SU-DHL-6 (cell line): ENCODE results near the gene SDC3.

ENCODE experiments used
- H2AFZ ChIP-seq: fragments of 200-600 bp; sonication (generic); 2 replicates; pipeline ENCODE4 v1.6.1; 2014; ENCODE audit warnings: low read depth, mild to moderate bottlenecking, moderate library complexity, mixed read lengths, antibody characterized with exemption, low read length; ENCODE audit not compliant: severe bottlenecking
- H3F3A ChIP-seq: fragments of 200-600 bp; shearing (Covaris generic); 2 replicates; pipeline ENCODE4 v1.6.0; 2016; ENCODE audit warnings: antibody characterized with exemption, mild to moderate bottlenecking; ENCODE audit not compliant: insufficient read depth
- H3K27ac ChIP-seq: fragments of 200-600 bp; sonication (generic); 2 replicates; pipeline ENCODE4 v1.5.1; 2016; ENCODE audit warnings: low read depth, mild to moderate bottlenecking, low read length, moderate library complexity, mixed read lengths
- H3K27me3 ChIP-seq: fragments of 200-600 bp; sonication (generic), shearing (Covaris generic); 2 replicates; pipeline ENCODE4 v1.6.0; 2014; ENCODE audit warnings: mild to moderate bottlenecking, low read length
- H3K36me3 ChIP-seq: fragments of 200-600 bp; sonication (generic); 2 replicates; pipeline ENCODE4 v1.6.1; 2014; ENCODE audit warnings: mild to moderate bottlenecking, low read length, mixed read lengths
- H3K4me2 ChIP-seq: fragments of 300-600, 200-600 bp; shearing (Covaris generic), sonication (generic); 2 replicates; pipeline ENCODE4 v1.6.0; 2014; ENCODE audit warnings: low read length, low read depth, mild to moderate bottlenecking; ENCODE audit not compliant: poor library complexity, severe bottlenecking
- H3K4me3 ChIP-seq: fragments of 200-600 bp; sonication (generic); 2 replicates; pipeline ENCODE4 v1.5.1; 2014; ENCODE audit warnings: antibody characterized with exemption, low read length, mild to moderate bottlenecking, mixed read lengths; ENCODE audit not compliant: insufficient read depth, poor library complexity, severe bottlenecking
- H3K79me2 ChIP-seq: fragments of 200-600 bp; sonication (generic); 2 replicates; pipeline ENCODE4 v1.6.1; 2014; ENCODE audit warnings: mild to moderate bottlenecking, low read length, moderate library complexity; ENCODE audit not compliant: insufficient read depth
- H3K9ac ChIP-seq: fragments of 200-600 bp; sonication (generic); 2 replicates; pipeline ENCODE4 v1.7.0; 2014; ENCODE audit warnings: mild to moderate bottlenecking, low read length
- H3K9me2 ChIP-seq: fragments of 200-600 bp; sonication (generic); replicated peaks from 2 replicates; pipeline ENCODE4 v1.6.1; 2014; ENCODE audit warnings: low read length; ENCODE audit not compliant: insufficient read depth
- H3K9me3 ChIP-seq: fragments of 200-600 bp; sonication (generic); 2 replicates; pipeline ENCODE4 v1.6.1; 2014; ENCODE audit warnings: low read length, mixed read lengths; ENCODE audit not compliant: insufficient read depth
- H4K20me1 ChIP-seq: fragments of 200-600 bp; sonication (generic); 2 replicates; pipeline ENCODE4 v1.6.1; 2014; ENCODE audit warnings: low read depth, mild to moderate bottlenecking, antibody characterized with exemption, low read length, moderate library complexity, mixed read lengths
- EZH2phosphoT487 ChIP-seq: fragments of 200-600 bp; sonication (generic), shearing (Covaris generic); conservative IDR thresholded peaks from 2 replicates; pipeline ENCODE4 v1.6.1; 2018; ENCODE audit warnings: mild to moderate bottlenecking, antibody characterized with exemption, low read length, moderate library complexity, mixed read lengths
- TF ChIP-seq, protein P1 (sequence below): fragments of 200-600 bp; sonication (generic); IDR thresholded peaks from one replicate; pipeline ENCODE4 v1.5.1; 2017; ENCODE audit warnings: antibody characterized with exemption, mild to moderate bottlenecking, low read length, moderate library complexity; ENCODE audit not compliant: insufficient read depth, poor library complexity, severe bottlenecking

SDC3 gene

DNA sequence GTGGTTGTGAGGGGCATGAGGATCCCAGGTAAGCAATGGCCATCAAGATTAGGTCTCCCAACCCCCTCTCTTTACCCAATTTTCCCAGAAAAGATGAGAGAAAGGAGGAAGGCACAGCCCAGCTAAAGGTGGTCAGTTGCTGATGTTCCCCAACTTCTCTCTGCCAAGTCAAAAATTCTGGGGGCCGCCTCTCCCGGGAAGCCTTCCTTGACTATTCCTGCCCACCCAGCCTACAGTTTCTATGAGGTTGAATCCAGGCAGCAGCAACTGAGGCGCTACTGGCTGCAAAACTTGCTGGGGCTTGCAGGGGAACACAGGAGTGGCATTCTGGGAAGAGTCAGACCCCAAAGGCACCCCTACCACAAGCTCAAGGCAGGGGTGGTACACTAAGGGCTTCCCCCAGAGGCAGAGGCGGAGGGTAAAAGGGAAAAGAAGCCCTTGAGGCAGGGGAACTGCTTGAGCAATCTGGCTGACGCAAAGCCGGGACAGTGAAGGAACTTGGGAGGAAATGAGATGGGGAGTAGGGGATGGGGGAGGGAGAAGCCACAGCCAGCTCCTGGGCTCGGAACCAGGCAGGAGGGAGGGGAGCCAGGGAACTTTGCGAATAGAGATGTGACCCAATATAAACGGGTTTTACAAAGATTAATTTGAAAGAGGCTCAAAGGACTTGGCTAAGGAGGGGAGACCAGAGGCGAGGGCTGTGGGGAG lies 31.2 kb downstream of the SDC3 start:
- no peaks in the 10 kb centered on the region for H3F3A ChIP-seq
- no peaks in the 10 kb centered on the region for H3K9me2 ChIP-seq
- no peak overlapping the region for H3K4me3 ChIP-seq
- no peaks in the 10 kb centered on the region for H3K36me3 ChIP-seq
- H3K27ac ChIP-seq = no peak overlapping the region
- no peak overlapping the region for H3K9ac ChIP-seq
- no peak overlapping the region for H2AFZ ChIP-seq
- H3K27me3 ChIP-seq = no peaks in the 10 kb centered on the region
- no peaks in the 10 kb centered on the region for H4K20me1 ChIP-seq
- TF ChIP-seq, protein P1, sequence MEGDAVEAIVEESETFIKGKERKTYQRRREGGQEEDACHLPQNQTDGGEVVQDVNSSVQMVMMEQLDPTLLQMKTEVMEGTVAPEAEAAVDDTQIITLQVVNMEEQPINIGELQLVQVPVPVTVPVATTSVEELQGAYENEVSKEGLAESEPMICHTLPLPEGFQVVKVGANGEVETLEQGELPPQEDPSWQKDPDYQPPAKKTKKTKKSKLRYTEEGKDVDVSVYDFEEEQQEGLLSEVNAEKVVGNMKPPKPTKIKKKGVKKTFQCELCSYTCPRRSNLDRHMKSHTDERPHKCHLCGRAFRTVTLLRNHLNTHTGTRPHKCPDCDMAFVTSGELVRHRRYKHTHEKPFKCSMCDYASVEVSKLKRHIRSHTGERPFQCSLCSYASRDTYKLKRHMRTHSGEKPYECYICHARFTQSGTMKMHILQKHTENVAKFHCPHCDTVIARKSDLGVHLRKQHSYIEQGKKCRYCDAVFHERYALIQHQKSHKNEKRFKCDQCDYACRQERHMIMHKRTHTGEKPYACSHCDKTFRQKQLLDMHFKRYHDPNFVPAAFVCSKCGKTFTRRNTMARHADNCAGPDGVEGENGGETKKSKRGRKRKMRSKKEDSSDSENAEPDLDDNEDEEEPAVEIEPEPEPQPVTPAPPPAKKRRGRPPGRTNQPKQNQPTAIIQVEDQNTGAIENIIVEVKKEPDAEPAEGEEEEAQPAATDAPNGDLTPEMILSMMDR = no peak
- no peak for TF ChIP-seq EZH2phosphoT487
- no peak overlapping the region for H3K4me2 ChIP-seq
- no peaks in the 10 kb centered on the region for H3K79me2 ChIP-seq
- H3K9me3 ChIP-seq = no peaks in the 10 kb centered on the region

DNA sequence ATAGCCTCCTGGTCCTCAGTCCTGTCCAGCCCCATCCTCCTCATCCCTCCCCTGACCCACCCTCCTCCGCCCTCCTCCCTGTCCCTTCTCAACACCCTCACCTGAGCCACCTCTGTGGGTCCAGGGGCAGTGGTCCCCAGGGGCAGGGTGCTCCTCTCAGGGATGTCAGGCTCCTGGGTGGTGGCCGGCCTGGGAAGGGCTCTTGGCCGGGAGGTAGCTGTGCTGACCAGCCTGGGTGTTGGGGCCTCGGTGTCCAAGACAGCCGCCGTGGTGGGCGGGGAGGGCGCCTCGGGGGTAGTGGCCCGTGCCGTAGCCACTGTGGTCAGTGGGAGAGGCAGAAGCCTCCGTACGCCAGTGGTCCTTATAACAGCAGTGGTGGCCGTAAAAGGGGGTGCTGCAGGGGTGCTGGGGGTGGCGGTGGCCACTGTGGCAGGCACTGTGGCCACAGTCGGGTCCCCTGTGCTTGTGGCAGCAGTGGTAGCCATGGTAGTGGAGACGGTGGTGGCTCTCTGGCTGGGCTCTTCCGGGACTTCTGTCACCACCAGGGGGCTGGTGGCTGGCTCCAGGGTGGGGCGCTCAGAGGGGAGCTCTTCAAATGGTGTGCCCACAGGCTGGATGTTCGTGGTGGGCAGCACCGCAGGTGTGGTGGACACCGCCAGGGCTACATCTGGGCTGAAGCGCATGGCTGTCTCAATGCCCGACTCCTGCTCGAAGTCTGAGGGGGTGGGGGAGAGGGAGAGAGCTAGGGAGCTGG lies 31.9 kb downstream of the SDC3 start:
- Histone ChIP-seq H3K9me2 (no peaks in the 10 kb centered on the region), H3F3A (no peaks in the 10 kb centered on the region), H3K79me2 (no peaks in the 10 kb centered on the region), H3K9ac (no peak overlapping the region), H3K4me3 (no peak overlapping the region), H4K20me1 (no peaks in the 10 kb centered on the region), H2AFZ (no peak overlapping the region), H3K9me3 (no peaks in the 10 kb centered on the region), H3K4me2 (no peak overlapping the region), H3K27me3 (no peaks in the 10 kb centered on the region), H3K27ac (no peak overlapping the region), H3K36me3 (no peaks in the 10 kb centered on the region)
- no peak for TF ChIP-seq EZH2phosphoT487
- TF ChIP-seq, protein P1 = no peak

DNA sequence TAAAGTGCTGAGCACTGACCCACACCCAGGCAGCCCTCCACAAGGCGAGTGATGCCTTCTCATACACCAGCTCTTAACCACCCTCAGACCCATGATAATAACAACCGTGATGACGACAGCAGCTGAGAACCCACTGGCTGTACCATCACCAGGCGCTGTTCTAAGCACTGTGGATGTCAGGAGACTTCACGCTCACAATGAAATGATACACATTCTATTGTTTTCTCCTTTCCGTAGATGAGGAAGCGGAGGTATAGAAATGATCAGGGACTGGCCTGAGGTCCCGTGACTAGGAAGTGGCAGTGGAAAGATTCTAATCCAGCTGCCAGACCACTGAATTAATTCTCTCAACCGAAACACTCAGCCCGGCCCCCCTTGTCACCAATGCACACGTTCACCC lies 32.6 kb downstream of the SDC3 start:
- H3K9ac ChIP-seq = no peak overlapping the region
- no peak overlapping the region for H3K4me2 ChIP-seq
- H4K20me1 ChIP-seq = no peaks in the 10 kb centered on the region
- H3K9me2 ChIP-seq = no peaks in the 10 kb centered on the region
- no peaks in the 10 kb centered on the region for H3K79me2 ChIP-seq
- no peaks in the 10 kb centered on the region for H3K36me3 ChIP-seq
- TF ChIP-seq, protein P1 = no peak
- no peak for TF ChIP-seq EZH2phosphoT487
- H3K9me3 ChIP-seq = no peaks in the 10 kb centered on the region
- H3K4me3 ChIP-seq = no peak overlapping the region
- H2AFZ ChIP-seq = no peak overlapping the region
- no peaks in the 10 kb centered on the region for H3K27me3 ChIP-seq
- no peak overlapping the region for H3K27ac ChIP-seq
- no peaks in the 10 kb centered on the region for H3F3A ChIP-seq
